Measurements from ENCODE around the gene SPAG8.

SPAG8 gene

DNA sequence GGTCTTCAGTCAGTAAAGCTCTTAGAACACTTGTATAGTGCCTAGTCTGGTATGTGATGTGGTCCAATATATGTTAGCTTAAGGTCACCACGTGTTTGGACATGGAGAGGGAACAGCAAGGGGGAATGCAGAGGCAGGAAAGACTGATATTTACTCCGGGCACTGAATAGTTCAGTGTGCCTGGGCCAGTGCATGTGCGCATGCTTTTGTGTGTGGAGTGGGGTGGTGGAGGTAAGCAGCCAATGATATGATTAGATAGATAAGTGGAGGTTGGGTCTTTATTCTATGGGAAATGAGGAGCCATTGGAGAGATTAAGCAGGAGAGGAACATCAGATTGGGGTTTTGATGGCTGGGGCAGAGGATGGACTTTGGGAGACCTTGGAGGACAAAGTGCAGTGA is 44.1 kb upstream of the SPAG8 start:
- Histone ChIP-seq H3K27me3 (ENCODE audit: insufficient read depth, low read length) (no peaks in the 10 kb centered on the region), H3F3A (ENCODE audit: insufficient read depth, low read length) (no peaks in the 10 kb centered on the region), H3K9me2 (ENCODE audit: low read depth, low read length) (no peaks in the 10 kb centered on the region), H3K9ac (ENCODE audit: low read length) (no peak overlapping the region), H3K4me3 (ENCODE audit: low read depth, low read length, poor library complexity, severe bottlenecking) (no peak overlapping the region), H4K20me1 (ENCODE audit: insufficient read depth, low read length) (no peaks in the 10 kb centered on the region), H3K79me2 (ENCODE audit: insufficient read depth, low read length) (no peaks in the 10 kb centered on the region), H3K9me3 (ENCODE audit: low read length) (no peaks in the 10 kb centered on the region), H3K27ac (ENCODE audit: low read depth, low read length, poor library complexity, severe bottlenecking) (no peak overlapping the region), H3K4me2 (ENCODE audit: low read length) (no peak overlapping the region), H3K36me3 (ENCODE audit: insufficient read depth, low read length) (no peaks in the 10 kb centered on the region), H3K4me1 (ENCODE audit: insufficient read depth, low read length, severe bottlenecking) (no peaks in the 10 kb centered on the region), H2AFZ (ENCODE audit: low read length) (no peak overlapping the region)
- TF ChIP-seq, protein P1, sequence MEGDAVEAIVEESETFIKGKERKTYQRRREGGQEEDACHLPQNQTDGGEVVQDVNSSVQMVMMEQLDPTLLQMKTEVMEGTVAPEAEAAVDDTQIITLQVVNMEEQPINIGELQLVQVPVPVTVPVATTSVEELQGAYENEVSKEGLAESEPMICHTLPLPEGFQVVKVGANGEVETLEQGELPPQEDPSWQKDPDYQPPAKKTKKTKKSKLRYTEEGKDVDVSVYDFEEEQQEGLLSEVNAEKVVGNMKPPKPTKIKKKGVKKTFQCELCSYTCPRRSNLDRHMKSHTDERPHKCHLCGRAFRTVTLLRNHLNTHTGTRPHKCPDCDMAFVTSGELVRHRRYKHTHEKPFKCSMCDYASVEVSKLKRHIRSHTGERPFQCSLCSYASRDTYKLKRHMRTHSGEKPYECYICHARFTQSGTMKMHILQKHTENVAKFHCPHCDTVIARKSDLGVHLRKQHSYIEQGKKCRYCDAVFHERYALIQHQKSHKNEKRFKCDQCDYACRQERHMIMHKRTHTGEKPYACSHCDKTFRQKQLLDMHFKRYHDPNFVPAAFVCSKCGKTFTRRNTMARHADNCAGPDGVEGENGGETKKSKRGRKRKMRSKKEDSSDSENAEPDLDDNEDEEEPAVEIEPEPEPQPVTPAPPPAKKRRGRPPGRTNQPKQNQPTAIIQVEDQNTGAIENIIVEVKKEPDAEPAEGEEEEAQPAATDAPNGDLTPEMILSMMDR (IDR thresholded peaks at IDR 0.05; ENCODE audit: low read length): no peak

DNA sequence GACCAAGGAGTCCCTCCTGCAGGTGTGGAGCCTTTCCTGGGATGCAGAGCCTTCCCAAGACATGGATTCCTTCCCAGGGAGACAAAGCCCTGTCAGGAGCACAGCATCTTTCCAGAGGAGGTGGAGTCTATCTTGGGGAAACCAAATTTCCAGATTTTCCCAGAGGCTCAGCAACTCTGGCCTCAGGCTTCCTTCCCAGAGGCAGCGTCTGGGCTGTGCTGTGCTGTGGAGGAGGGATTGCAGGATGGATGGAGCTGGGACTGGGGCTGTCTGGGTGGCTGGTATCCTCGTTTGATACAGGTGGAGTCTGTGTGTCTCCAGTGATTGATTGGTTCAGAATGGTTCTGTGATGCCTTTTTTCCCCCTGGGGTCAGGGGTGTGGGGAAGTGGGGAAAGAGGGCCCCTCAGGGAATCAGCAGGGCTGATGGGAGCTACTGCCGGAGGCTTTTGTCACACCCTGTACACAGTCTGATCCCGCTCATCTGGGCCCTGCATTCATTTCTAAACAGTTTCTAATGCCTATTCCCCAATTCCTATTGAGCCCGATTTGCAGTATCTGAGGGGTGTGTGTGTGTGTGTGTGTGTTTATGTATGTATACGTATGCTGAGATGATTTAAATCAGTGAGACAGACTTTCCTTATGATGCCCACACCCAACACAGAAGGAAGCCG is 42.2 kb upstream of the SPAG8 start:
- H3F3A ChIP-seq (ENCODE audit: insufficient read depth, low read length): no peaks in the 10 kb centered on the region
- TF ChIP-seq EZH2 (IDR thresholded peaks at IDR 0.05; ENCODE audit: borderline replicate concordance, low read length): no peak
- TF ChIP-seq, protein P1 (IDR thresholded peaks at IDR 0.05; ENCODE audit: low read length): no peak
- no peak overlapping the region for H3K27ac ChIP-seq (ENCODE audit: low read depth, low read length, poor library complexity, severe bottlenecking)
- no peaks in the 10 kb centered on the region for H4K20me1 ChIP-seq (ENCODE audit: insufficient read depth, low read length)
- no peak overlapping the region for H3K9ac ChIP-seq (ENCODE audit: low read length)
- H3K27me3 ChIP-seq (ENCODE audit: insufficient read depth, low read length): no peaks in the 10 kb centered on the region
- no peaks in the 10 kb centered on the region for H3K9me3 ChIP-seq (ENCODE audit: low read length)
- H3K4me2 ChIP-seq (ENCODE audit: low read length): no peak overlapping the region
- H3K4me3 ChIP-seq (ENCODE audit: low read depth, low read length, poor library complexity, severe bottlenecking): no peak overlapping the region
- no peaks in the 10 kb centered on the region for H3K9me2 ChIP-seq (ENCODE audit: low read depth, low read length)
- H3K4me1 ChIP-seq (ENCODE audit: insufficient read depth, low read length, severe bottlenecking): no peaks in the 10 kb centered on the region
- H2AFZ ChIP-seq (ENCODE audit: low read length): no peak overlapping the region
- H3K79me2 ChIP-seq (ENCODE audit: insufficient read depth, low read length): no peaks in the 10 kb centered on the region
- no peaks in the 10 kb centered on the region for H3K36me3 ChIP-seq (ENCODE audit: insufficient read depth, low read length)

DNA sequence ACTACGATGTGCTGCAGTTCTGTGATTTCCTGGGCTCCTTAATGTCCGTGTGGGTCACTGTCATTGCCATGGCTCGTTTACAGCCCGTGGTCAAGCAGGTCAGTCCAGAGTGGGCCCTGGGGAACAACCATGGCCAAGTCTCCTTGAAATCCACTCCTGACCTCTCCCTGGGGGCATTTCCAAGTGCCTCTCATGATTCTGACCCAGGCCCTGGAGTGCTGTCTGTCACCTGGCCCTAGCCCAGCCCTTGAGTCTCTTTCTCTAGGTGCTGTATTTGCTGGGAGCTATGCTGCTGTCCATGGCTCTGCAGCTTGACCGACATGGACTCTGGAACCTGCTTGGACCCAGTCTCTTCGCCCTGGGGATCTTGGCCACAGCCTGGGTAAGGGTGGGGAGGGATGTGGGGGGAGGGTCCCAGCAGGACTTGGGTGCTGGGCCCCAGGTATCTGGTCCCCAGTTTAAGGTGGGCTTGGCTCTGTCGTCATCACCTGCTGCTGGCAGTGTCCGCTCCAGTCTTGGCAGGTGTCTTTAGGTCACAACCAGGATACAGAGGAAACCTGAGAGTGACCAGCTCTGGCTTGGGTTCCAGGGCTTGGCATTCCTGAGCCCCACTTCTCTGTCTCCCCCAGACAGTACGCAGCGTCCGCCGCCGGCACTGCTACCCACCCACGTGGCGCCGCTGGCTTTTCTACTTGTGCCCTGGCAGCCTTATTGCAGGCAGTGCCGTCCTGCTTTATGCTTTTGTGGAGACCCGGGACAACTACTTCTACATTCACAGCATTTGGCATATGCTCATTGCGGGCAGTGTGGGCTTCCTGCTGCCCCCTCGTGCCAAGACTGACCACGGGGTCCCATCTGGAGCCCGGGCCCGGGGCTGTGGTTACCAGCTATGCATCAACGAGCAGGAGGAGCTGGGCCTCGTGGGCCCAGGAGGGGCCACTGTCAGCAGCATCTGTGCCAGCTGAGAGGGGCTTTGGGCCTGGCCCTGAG is 41.1 kb upstream of the SPAG8 start:
- H3K4me2 ChIP-seq (ENCODE audit: low read length): no peak overlapping the region

More for the DNA sequence above, 41.1 kb upstream of the SPAG8 start:
- Histone ChIP-seq H3K4me3 (ENCODE audit: low read depth, low read length, poor library complexity, severe bottlenecking) (no peak overlapping the region), H3K9ac (ENCODE audit: low read length) (no peak overlapping the region), H3K27ac (ENCODE audit: low read depth, low read length, poor library complexity, severe bottlenecking) (no peak overlapping the region), H3K36me3 (ENCODE audit: insufficient read depth, low read length) (no peaks in the 10 kb centered on the region), H3K79me2 (ENCODE audit: insufficient read depth, low read length) (no peaks in the 10 kb centered on the region), H3K9me2 (ENCODE audit: low read depth, low read length) (no peaks in the 10 kb centered on the region), H3K4me1 (ENCODE audit: insufficient read depth, low read length, severe bottlenecking) (no peaks in the 10 kb centered on the region), H3F3A (ENCODE audit: insufficient read depth, low read length) (no peaks in the 10 kb centered on the region), H4K20me1 (ENCODE audit: insufficient read depth, low read length) (no peaks in the 10 kb centered on the region), H3K9me3 (ENCODE audit: low read length) (no peaks in the 10 kb centered on the region), H3K27me3 (ENCODE audit: insufficient read depth, low read length) (no peaks in the 10 kb centered on the region), H2AFZ (ENCODE audit: low read length) (no peak overlapping the region)
- no peak for TF ChIP-seq EZH2 (IDR thresholded peaks at IDR 0.05; ENCODE audit: borderline replicate concordance, low read length)
- TF ChIP-seq, protein P1 (IDR thresholded peaks at IDR 0.05; ENCODE audit: low read length): no peak

All from OCI-LY1 (cell line).